Body of pancreas (tissue), 4 donors: ENCODE results near the gene C15orf39.

ENCODE experiments used
- CTCF ChIP-seq, 7 experiments: fragments of 450-650 bp in 4 of 7; fragments of 200-600 bp in 3 of 7; sonication (generic) in 3 of 7; IDR thresholded peaks; one replicate each; pipeline ENCODE4 v1.5.1; 2016 to 2019; ENCODE audit warnings: antibody characterized with exemption in 7 of 7
- POLR2A ChIP-seq, 3 donors: fragments of 450-650 bp; IDR thresholded peaks; one replicate each; pipeline ENCODE4 v1.6.1; 2016; ENCODE audit warnings: antibody characterized with exemption in 3 of 3, mild to moderate bottlenecking in 2 of 3

- TF ChIP-seq CTCF (IDR thresholded peaks at IDR 0.05) (no peak), POLR2A (IDR thresholded peaks at IDR 0.05) (no peak)
Measured at GRCh38 chr15:75227663-75228280, 26.1 kb downstream of the C15orf39 start.
